NB4 (cell line): ENCODE measurements around the gene SPATA20.

ENCODE experiments used
- DNase-seq: peaks from one replicate; pipeline ENCODE4 v3.0.0; 2010; ENCODE audit warnings: low read depth
- H3K4me3 ChIP-seq: one replicate; pipeline ENCODE4 v1.5.1; 2011; ENCODE audit warnings: mild to moderate bottlenecking, low read depth, low read length, moderate library complexity
- MYC ChIP-seq: IDR thresholded peaks from 2 replicates; pipeline ENCODE4 v1.6.1; 2011; ENCODE audit warnings: low read depth, low read length
- POLR2A ChIP-seq: IDR thresholded peaks from 2 replicates; pipeline ENCODE4 v1.6.1; 2011; ENCODE audit warnings: mild to moderate bottlenecking; ENCODE audit not compliant: insufficient read length; ENCODE audit errors: extremely low read depth
- TF ChIP-seq, protein P1 (sequence below): IDR thresholded peaks from 2 replicates; pipeline ENCODE4 v1.6.1; 2011; ENCODE audit warnings: low read depth, low read length
- TF ChIP-seq, protein P2 (sequence below): IDR thresholded peaks from one replicate; pipeline ENCODE4 v1.5.1; 2012; ENCODE audit warnings: low read depth, low read length

The SPATA20 gene

DNA sequence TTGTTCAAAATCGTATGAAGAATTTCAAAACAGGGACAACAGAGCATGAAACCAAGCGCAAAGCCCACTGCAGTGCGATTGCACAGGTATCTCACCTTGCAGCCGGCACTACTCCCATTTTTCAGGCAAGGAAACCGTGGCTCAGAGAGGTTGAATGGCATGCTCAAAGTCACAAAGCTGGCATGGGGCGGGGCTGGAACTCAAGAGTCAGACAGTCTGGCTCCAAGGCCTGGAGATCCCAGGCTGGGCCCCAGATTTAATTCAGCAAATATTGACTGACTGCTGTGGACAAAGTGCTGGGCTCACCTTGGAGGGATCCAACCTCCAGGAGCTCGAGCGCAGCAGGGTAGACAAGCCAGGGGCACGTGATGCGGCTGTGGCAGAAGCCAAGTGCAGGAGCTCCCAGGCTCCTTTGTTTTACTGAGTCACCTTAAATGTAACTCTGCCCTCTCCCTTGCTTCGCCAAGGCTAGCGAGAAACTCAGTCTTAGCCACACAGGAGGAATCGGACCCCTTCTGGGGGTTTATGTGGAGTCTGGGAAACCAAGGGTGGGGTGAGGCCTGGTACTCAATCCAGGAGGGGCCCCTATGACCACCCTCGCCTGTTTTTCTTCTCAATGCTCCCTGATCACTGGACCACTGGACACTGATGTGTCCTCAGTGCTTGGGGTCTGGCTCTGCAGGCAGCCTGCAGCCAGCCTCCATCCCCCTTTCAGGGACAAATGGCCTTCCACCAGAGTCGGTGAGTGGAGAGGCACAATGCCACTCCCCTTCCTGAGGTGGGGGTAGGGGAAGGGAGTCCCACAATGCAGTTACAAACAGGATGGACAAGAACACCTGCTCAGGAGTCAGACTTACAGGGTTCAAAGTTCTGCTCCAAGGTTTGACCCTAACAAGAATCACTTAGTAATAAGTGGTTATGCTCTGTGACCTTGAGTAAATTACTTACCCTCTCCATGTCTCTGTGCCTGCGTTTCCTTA lies 3.9 kb upstream of the SPATA20 start:
- H3K4me3 ChIP-seq: no peak overlapping the region
- DNase-seq: no peak
- TF ChIP-seq, protein P1, sequence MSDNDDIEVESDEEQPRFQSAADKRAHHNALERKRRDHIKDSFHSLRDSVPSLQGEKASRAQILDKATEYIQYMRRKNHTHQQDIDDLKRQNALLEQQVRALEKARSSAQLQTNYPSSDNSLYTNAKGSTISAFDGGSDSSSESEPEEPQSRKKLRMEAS: no peak
- TF ChIP-seq, protein P2, sequence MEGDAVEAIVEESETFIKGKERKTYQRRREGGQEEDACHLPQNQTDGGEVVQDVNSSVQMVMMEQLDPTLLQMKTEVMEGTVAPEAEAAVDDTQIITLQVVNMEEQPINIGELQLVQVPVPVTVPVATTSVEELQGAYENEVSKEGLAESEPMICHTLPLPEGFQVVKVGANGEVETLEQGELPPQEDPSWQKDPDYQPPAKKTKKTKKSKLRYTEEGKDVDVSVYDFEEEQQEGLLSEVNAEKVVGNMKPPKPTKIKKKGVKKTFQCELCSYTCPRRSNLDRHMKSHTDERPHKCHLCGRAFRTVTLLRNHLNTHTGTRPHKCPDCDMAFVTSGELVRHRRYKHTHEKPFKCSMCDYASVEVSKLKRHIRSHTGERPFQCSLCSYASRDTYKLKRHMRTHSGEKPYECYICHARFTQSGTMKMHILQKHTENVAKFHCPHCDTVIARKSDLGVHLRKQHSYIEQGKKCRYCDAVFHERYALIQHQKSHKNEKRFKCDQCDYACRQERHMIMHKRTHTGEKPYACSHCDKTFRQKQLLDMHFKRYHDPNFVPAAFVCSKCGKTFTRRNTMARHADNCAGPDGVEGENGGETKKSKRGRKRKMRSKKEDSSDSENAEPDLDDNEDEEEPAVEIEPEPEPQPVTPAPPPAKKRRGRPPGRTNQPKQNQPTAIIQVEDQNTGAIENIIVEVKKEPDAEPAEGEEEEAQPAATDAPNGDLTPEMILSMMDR: no peak
- TF ChIP-seq POLR2A (no peak), MYC (no peak)

DNA sequence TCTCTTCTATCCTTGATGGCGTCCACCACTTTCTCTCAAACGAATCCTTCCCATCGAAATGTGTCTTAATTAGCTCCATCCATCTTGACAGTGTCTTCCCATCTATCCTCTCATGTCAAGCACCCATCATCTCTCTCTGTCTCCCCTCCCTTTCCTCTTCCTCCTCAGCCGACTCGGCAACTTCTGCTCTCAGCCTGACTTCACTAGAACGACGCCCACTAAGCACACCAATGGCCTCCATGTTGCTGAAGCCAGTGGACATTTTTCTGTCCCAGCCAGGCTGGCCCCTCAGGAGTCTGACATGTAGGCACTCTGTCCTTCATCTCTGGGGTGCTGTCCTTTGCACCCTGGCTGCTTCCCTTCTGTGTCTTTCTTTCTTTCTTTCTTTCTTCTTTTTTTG lies 2.5 kb upstream of the SPATA20 start:
- TF ChIP-seq, protein P2: no peak
- TF ChIP-seq POLR2A (no peak), MYC (no peak)
- TF ChIP-seq, protein P1: no peak
- H3K4me3 ChIP-seq: no peak overlapping the region
- no peak for DNase-seq

DNA sequence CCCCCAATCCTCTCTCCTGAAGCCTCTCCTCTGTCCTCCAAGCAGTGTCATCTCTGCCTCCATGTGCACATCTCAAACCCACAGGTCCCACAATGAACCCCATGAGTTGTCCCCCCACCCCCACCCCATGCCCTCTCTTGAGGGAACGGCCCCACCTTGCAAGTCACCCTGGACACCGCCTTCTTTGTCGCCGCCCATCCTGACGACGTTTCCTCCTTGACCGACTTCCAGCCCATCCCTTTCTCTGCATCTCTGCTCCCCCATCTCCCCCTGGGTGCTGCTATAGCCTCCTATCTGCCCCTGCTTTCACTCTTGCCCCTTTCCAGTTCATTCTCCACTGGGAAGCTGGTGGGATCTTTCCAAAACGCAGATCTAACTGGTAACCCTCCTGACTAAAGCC lies 1.7 kb upstream of the SPATA20 start:
- no peak overlapping the region for H3K4me3 ChIP-seq
- TF ChIP-seq, protein P2: no peak
- TF ChIP-seq POLR2A (no peak), MYC (no peak)
- TF ChIP-seq, protein P1: no peak
- DNase-seq: no peak

DNA sequence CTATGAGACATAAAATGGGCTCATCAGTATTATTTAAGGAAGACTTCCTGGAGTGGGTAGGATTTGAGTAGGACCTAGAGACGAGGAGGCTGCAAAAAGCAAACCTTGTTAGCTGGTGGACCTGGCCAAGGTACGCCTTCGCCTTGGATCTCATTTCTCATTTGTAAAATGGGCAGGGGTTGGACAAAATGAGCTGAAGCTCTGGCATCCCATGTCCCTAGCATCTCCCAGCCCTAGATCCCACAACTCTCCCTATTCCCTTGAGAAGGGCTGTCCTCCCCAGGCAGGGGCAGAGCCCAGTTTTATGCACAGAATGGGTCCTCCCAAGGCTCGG lies 306 bp upstream of the SPATA20 start:
- no peak overlapping the region for H3K4me3 ChIP-seq

DNA sequence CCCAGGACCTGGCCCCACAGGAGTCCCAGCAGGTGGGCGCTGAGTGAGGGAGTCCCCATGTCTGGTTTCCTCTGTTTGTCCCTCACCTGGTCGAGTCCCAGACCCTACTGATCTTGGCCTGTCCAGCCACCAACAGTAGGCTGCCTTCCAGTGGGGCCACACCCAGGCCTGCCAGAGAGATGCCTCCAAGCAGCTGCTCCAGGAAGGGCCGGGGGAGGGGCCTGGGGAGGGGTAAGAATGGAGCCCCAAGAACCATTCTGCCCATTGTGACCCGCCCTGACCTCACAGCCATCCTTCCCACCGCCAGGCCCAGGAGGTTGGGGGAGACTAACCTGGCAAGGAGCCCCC lies 736 bp downstream of the SPATA20 start:
- no peak for DNase-seq
- peak overlapping the region; percentile 59 for H3K4me3 ChIP-seq
- TF ChIP-seq, protein P2: no peak

More for the DNA sequence above, 306 bp upstream of the SPATA20 start:
- no peak for DNase-seq
- no peak for TF ChIP-seq MYC
- TF ChIP-seq POLR2A: no peak
- TF ChIP-seq, protein P2: no peak
- TF ChIP-seq, protein P1: no peak
